ENCODE data around the gene CNTN4. TPM values are rescaled to one million over a fixed set of nuclear protein-coding genes. Genes with fewer than 3 reads are reported as not detected.

The CNTN4 gene
- total and polyA plus RNA-seq, 4 donors = 29.2 to 88.0 (median 36.1) TPM

GRCh38 chr3:2096216-2096615, 2.5 kb upstream of the CNTN4 start:
- no peaks in the 10 kb centered on the region for H3K9me3 ChIP-seq (ENCODE audit: control insufficient read depth, insufficient read depth, low read length)
- no peak overlapping the region for H3K27ac ChIP-seq (ENCODE audit: low read depth, low read length)
- H3K4me1 ChIP-seq (ENCODE audit: control insufficient read depth, insufficient read depth, low read length) = peaks cover 17% of the 10 kb centered on the region
- 0% methylated on average over 2 of the region's 7 CpGs for WGBS (ENCODE audit: insufficient coverage)
- no peaks in the 10 kb centered on the region for H3K36me3 ChIP-seq (ENCODE audit: control insufficient read depth, insufficient read depth, low read length)
- H3K4me3 ChIP-seq (ENCODE audit: low read depth, low read length) = peak overlapping the region; percentile 32
- peaks cover 16% of the 10 kb centered on the region for H3K27me3 ChIP-seq (ENCODE audit: control insufficient read depth, insufficient read depth, low read length)
- peak in 4 of 6 donors; percentile 54 to 92 (median 76) for DNase-seq (ENCODE audit: low read depth in 4 of 6, low spot score in 6 of 6)

GRCh38 chr3:2097641-2098191, 950 bp upstream of the CNTN4 start:
- DNase-seq (ENCODE audit: low read depth in 4 of 6, low spot score in 6 of 6) = peak in 3 of 6 donors; percentile 28 to 70 (median 47)
- Histone ChIP-seq H3K4me3 (ENCODE audit: low read depth, low read length) (peak overlapping the region; percentile 81), H3K9me3 (ENCODE audit: control insufficient read depth, insufficient read depth, low read length) (no peaks in the 10 kb centered on the region), H3K36me3 (ENCODE audit: control insufficient read depth, insufficient read depth, low read length) (no peaks in the 10 kb centered on the region), H3K27ac (ENCODE audit: low read depth, low read length) (peak overlapping the region; percentile 50), H3K27me3 (ENCODE audit: control insufficient read depth, insufficient read depth, low read length) (peaks cover 16% of the 10 kb centered on the region), H3K4me1 (ENCODE audit: control insufficient read depth, insufficient read depth, low read length) (peaks cover 17% of the 10 kb centered on the region)
- 7% methylated on average over 11 of the region's 18 CpGs for WGBS (ENCODE audit: insufficient coverage)

GRCh38 chr3:2099028-2099671, 484 bp downstream of the CNTN4 start:
- DNase-seq (ENCODE audit: low read depth in 4 of 6, low spot score in 6 of 6) = peak in 4 of 6 donors; percentile 35 to 87 (median 62)
- Histone ChIP-seq H3K27me3 (ENCODE audit: control insufficient read depth, insufficient read depth, low read length) (peaks cover 16% of the 10 kb centered on the region), H3K9me3 (ENCODE audit: control insufficient read depth, insufficient read depth, low read length) (no peaks in the 10 kb centered on the region), H3K4me1 (ENCODE audit: control insufficient read depth, insufficient read depth, low read length) (peaks cover 17% of the 10 kb centered on the region), H3K36me3 (ENCODE audit: control insufficient read depth, insufficient read depth, low read length) (no peaks in the 10 kb centered on the region), H3K4me3 (ENCODE audit: low read depth, low read length) (peak overlapping the region; percentile 81), H3K27ac (ENCODE audit: low read depth, low read length) (peak overlapping the region; percentile 64)
- under 1% methylated on average over 58 of the region's 58 CpGs for WGBS (ENCODE audit: insufficient coverage)

GRCh38 chr3:2099779-2100191, 1.1 kb downstream of the CNTN4 start:
- H3K27me3 ChIP-seq (ENCODE audit: control insufficient read depth, insufficient read depth, low read length) = peaks cover 16% of the 10 kb centered on the region
- H3K27ac ChIP-seq (ENCODE audit: low read depth, low read length) = peak overlapping the region; percentile 64
- no peaks in the 10 kb centered on the region for H3K9me3 ChIP-seq (ENCODE audit: control insufficient read depth, insufficient read depth, low read length)
- H3K4me1 ChIP-seq (ENCODE audit: control insufficient read depth, insufficient read depth, low read length) = peaks cover 17% of the 10 kb centered on the region
- H3K4me3 ChIP-seq (ENCODE audit: low read depth, low read length) = peak overlapping the region; percentile 81
- WGBS (ENCODE audit: insufficient coverage) = under 1% methylated on average over 17 of the region's 26 CpGs
- no peaks in the 10 kb centered on the region for H3K36me3 ChIP-seq (ENCODE audit: control insufficient read depth, insufficient read depth, low read length)
- DNase-seq (ENCODE audit: low read depth in 4 of 6, low spot score in 6 of 6) = peak in 3 of 6 donors; percentile 26 to 79 (median 66)

GRCh38 chr3:2106438-2106837, 7.8 kb downstream of the CNTN4 start:
- H3K36me3 ChIP-seq (ENCODE audit: control insufficient read depth, insufficient read depth, low read length) = no peaks in the 10 kb centered on the region
- WGBS (ENCODE audit: insufficient coverage) = 86% methylated on average over 6 of the region's 6 CpGs
- H3K9me3 ChIP-seq (ENCODE audit: control insufficient read depth, insufficient read depth, low read length) = peaks cover 3% of the 10 kb centered on the region
- H3K4me3 ChIP-seq (ENCODE audit: low read depth, low read length) = no peak overlapping the region
- DNase-seq (ENCODE audit: low read depth in 4 of 6, low spot score in 6 of 6) = no peak
- H3K27me3 ChIP-seq (ENCODE audit: control insufficient read depth, insufficient read depth, low read length) = no peaks in the 10 kb centered on the region
- no peak overlapping the region for H3K27ac ChIP-seq (ENCODE audit: low read depth, low read length)
- H3K4me1 ChIP-seq (ENCODE audit: control insufficient read depth, insufficient read depth, low read length) = no peaks in the 10 kb centered on the region

GRCh38 chr3:2110597-2111117, 12.0 kb downstream of the CNTN4 start:
- no peak for DNase-seq (ENCODE audit: low read depth in 4 of 6, low spot score in 6 of 6)
- no CpG with 5 or more reads among the region's 2 CpGs for WGBS (ENCODE audit: insufficient coverage)
- no peak overlapping the region for H3K4me3 ChIP-seq (ENCODE audit: low read depth, low read length)

GRCh38 chr3:2114617-2115275, 16.1 kb downstream of the CNTN4 start:
- DNase-seq (ENCODE audit: low read depth in 4 of 6, low spot score in 6 of 6) = no peak
- Histone ChIP-seq H3K27me3 (ENCODE audit: control insufficient read depth, insufficient read depth, low read length) (no peaks in the 10 kb centered on the region), H3K9me3 (ENCODE audit: control insufficient read depth, insufficient read depth, low read length) (no peaks in the 10 kb centered on the region), H3K36me3 (ENCODE audit: control insufficient read depth, insufficient read depth, low read length) (no peaks in the 10 kb centered on the region), H3K4me1 (ENCODE audit: control insufficient read depth, insufficient read depth, low read length) (no peaks in the 10 kb centered on the region), H3K27ac (ENCODE audit: low read depth, low read length) (no peak overlapping the region), H3K4me3 (ENCODE audit: low read depth, low read length) (no peak overlapping the region)
- WGBS (ENCODE audit: insufficient coverage) = no CpG with 5 or more reads among the region's 3 CpGs

More at GRCh38 chr3:2110597-2111117, 12.0 kb downstream of the CNTN4 start:
- Histone ChIP-seq H3K27ac (ENCODE audit: low read depth, low read length) (no peak overlapping the region), H3K27me3 (ENCODE audit: control insufficient read depth, insufficient read depth, low read length) (no peaks in the 10 kb centered on the region), H3K36me3 (ENCODE audit: control insufficient read depth, insufficient read depth, low read length) (no peaks in the 10 kb centered on the region), H3K9me3 (ENCODE audit: control insufficient read depth, insufficient read depth, low read length) (peaks cover 3% of the 10 kb centered on the region), H3K4me1 (ENCODE audit: control insufficient read depth, insufficient read depth, low read length) (no peaks in the 10 kb centered on the region)

- no peaks in the 10 kb centered on the region for H3K9me3 ChIP-seq (ENCODE audit: control insufficient read depth, insufficient read depth, low read length)
- no peak overlapping the region for H3K27ac ChIP-seq (ENCODE audit: low read depth, low read length)
- no peaks in the 10 kb centered on the region for H3K36me3 ChIP-seq (ENCODE audit: control insufficient read depth, insufficient read depth, low read length)
- H3K4me1 ChIP-seq (ENCODE audit: control insufficient read depth, insufficient read depth, low read length) = no peaks in the 10 kb centered on the region
- H3K27me3 ChIP-seq (ENCODE audit: control insufficient read depth, insufficient read depth, low read length) = no peaks in the 10 kb centered on the region
- DNase-seq (ENCODE audit: low read depth in 4 of 6, low spot score in 6 of 6) = no peak
- WGBS (ENCODE audit: insufficient coverage) = 63% methylated on average over 1 of the region's 2 CpGs
- no peak overlapping the region for H3K4me3 ChIP-seq (ENCODE audit: low read depth, low read length)
These were observed 32.1 kb downstream of the CNTN4 start for GRCh38 chr3:2130726-2131125.

- Histone ChIP-seq H3K4me1 (ENCODE audit: control insufficient read depth, insufficient read depth, low read length) (no peaks in the 10 kb centered on the region), H3K4me3 (ENCODE audit: low read depth, low read length) (no peak overlapping the region), H3K27ac (ENCODE audit: low read depth, low read length) (no peak overlapping the region), H3K27me3 (ENCODE audit: control insufficient read depth, insufficient read depth, low read length) (no peaks in the 10 kb centered on the region), H3K36me3 (ENCODE audit: control insufficient read depth, insufficient read depth, low read length) (no peaks in the 10 kb centered on the region), H3K9me3 (ENCODE audit: control insufficient read depth, insufficient read depth, low read length) (no peaks in the 10 kb centered on the region)
- DNase-seq (ENCODE audit: low read depth in 4 of 6, low spot score in 6 of 6) = no peak
These were observed 34.5 kb downstream of the CNTN4 start for GRCh38 chr3:2133146-2133545.
